HepG2 (cell line): ENCODE data around the gene DLG1. TPM values are rescaled to one million over a fixed set of nuclear protein-coding genes. Genes with fewer than 3 reads are reported as not detected.

ENCODE experiments used
- ATAC-seq: fragments of 200-7000 bp; cut with Tn5 transposase; 3 replicates; pipeline ENCODE4 v1.9.1; 2020; ENCODE audit warnings: mild to moderate bottlenecking, moderate library complexity
- BruUV-seq: library from RNA; stranded (reverse); fragments of 400-500 nt; replicated peaks from 2 replicates; lab custom pipeline; 2021; lab: Mats Ljungman, UMichigan
- CTCF ChIA-PET: fragments of 300-600 bp; formaldehyde crosslinking; extraction: SDS; loops from one replicate; lab custom pipeline; 2021; ENCODE audit warnings: low total read pairs, inconsistent platforms, low intra/inter-chr PET ratio; lab: Yijun Ruan, JAX
- POLR2A ChIA-PET: fragments of 350-600 bp; sonication (Branson Sonifier 250); formaldehyde crosslinking; loops from one replicate; lab custom pipeline; 2020; ENCODE audit warnings: antibody characterized with exemption, inconsistent platforms; lab: Yijun Ruan, JAX
- DNase-seq: peaks from one replicate; pipeline ENCODE4 v3.0.0-alpha.2; 2015; ENCODE audit warnings: low spot score
- FAIRE-seq: peaks from 3 replicates; lab custom pipeline; 2011; peaks lifted over from hg19 to GRCh38; lab: Jason Lieb, UNC
- H2AFZ ChIP-seq: one replicate; pipeline ENCODE4 v1.6.1; 2011; ENCODE audit warnings: low read length, inconsistent platforms
- H3K27ac ChIP-seq: fragments of 300-600 bp; 3 replicates; pipeline ENCODE4 v1.8.0; 2011; ENCODE audit warnings: mixed run types, mild to moderate bottlenecking, mixed read lengths, low read length, inconsistent platforms; ENCODE audit not compliant: insufficient read depth; ENCODE audit errors: extremely low read length
- H3K27me3 ChIP-seq, 2 experiments: fragments of 200-600 bp in 1 of 2; 2 replicates in 1 of 2; 3 replicates in 1 of 2; pipeline versions ENCODE4 v1.6.0 to v1.8.0; 2011; ENCODE audit warnings: low read length in 2 of 2, mild to moderate bottlenecking in 2 of 2, moderate library complexity in 2 of 2, inconsistent platforms in 1 of 2; ENCODE audit not compliant: insufficient read depth in 2 of 2, control insufficient read depth in 1 of 2
- H3K36me3 ChIP-seq, 2 experiments: fragments of 200-600 bp in 1 of 2; replicated peaks in 1 of 2; 2 replicates in 1 of 2; 3 replicates in 1 of 2; pipeline versions ENCODE4 v1.5.1 to v1.8.0; 2011; ENCODE audit warnings: low read length in 2 of 2, inconsistent platforms in 1 of 2; ENCODE audit not compliant: insufficient read depth in 2 of 2, control insufficient read depth in 1 of 2
- H3K4me1 ChIP-seq: 2 replicates; pipeline ENCODE4 v1.5.1; 2012; ENCODE audit warnings: low read length, inconsistent platforms; ENCODE audit not compliant: insufficient read depth
- H3K4me2 ChIP-seq: 2 replicates; pipeline ENCODE4 v1.6.0; 2011; ENCODE audit warnings: low read depth, low read length, inconsistent platforms
- H3K4me3 ChIP-seq, 3 experiments: fragments of 200-600 bp in 1 of 3; sonication (generic), shearing (Covaris generic) in 1 of 3; replicated peaks in 1 of 3; 2 replicates each; pipeline ENCODE4 v1.5.1; 2011 to 2016; ENCODE audit warnings: low read length in 3 of 3, inconsistent platforms in 2 of 3, low read depth in 2 of 3, mild to moderate bottlenecking in 2 of 3, control low read depth in 1 of 3, mixed read lengths in 1 of 3; ENCODE audit not compliant: insufficient read depth in 1 of 3
- H3K79me2 ChIP-seq: one replicate; pipeline ENCODE4 v1.6.1; 2011; ENCODE audit warnings: low read length, inconsistent platforms; ENCODE audit not compliant: insufficient read depth
- H3K9ac ChIP-seq: 2 replicates; pipeline ENCODE4 v1.6.0; 2011; ENCODE audit warnings: mild to moderate bottlenecking, low read depth, low read length, inconsistent platforms; ENCODE audit not compliant: insufficient read depth
- H3K9me3 ChIP-seq: 2 replicates; pipeline ENCODE4 v1.5.1; 2012; ENCODE audit warnings: mild to moderate bottlenecking, low read length
- H4K20me1 ChIP-seq: 2 replicates; pipeline ENCODE4 v1.6.0; 2011; ENCODE audit warnings: inconsistent platforms, mild to moderate bottlenecking, low read length, moderate library complexity; ENCODE audit not compliant: insufficient read depth
- AKAP8 ChIP-seq: sonication (generic); formaldehyde crosslinking; IDR thresholded peaks from 2 replicates; pipeline ENCODE4 v1.5.1; 2020; ENCODE audit warnings: mild to moderate bottlenecking, missing genetic modification reagents
- ATF7-NPFF ChIP-seq: sonication (generic); formaldehyde crosslinking; IDR thresholded peaks from 2 replicates; pipeline ENCODE4 v1.8.1; 2023; ENCODE audit warnings: mild to moderate bottlenecking, low read depth, missing genetic modification reagents, moderate library complexity
- CEBPG ChIP-seq: IDR thresholded peaks from 2 replicates; pipeline ENCODE4 v1.6.1; 2016
- KAT8 ChIP-seq: IDR thresholded peaks from 2 replicates; pipeline ENCODE4 v1.6.1; 2016; ENCODE audit warnings: missing genetic modification reagents, missing compliant biosample characterization
- KDM5A ChIP-seq: fragments of 200-600 bp; sonication (generic); IDR thresholded peaks from 2 replicates; pipeline ENCODE4 v1.7.0; 2018; ENCODE audit warnings: antibody characterized with exemption, mild to moderate bottlenecking, low read length, borderline replicate concordance
- MBNL3 ChIP-seq: fragments of 250-450 bp; sonication (Bioruptor Pico); conservative IDR thresholded peaks from 2 replicates; pipeline ENCODE4 v1.8.0; 2022; ENCODE audit warnings: mild to moderate bottlenecking, inconsistent platforms
- MLLT10 ChIP-seq: sonication (generic); formaldehyde crosslinking; IDR thresholded peaks from 2 replicates; pipeline ENCODE4 v1.4.0; 2020; ENCODE audit warnings: missing genetic modification reagents
- PRMT3 ChIP-seq: sonication (generic); formaldehyde crosslinking; IDR thresholded peaks from 2 replicates; pipeline ENCODE4 v1.8.1; 2022; ENCODE audit warnings: low read depth, mild to moderate bottlenecking, moderate library complexity, missing genetic modification reagents, borderline replicate concordance
- SETDB1 ChIP-seq: sonication (generic); formaldehyde crosslinking; IDR thresholded peaks from 2 replicates; pipeline ENCODE4 v1.5.1; 2020; ENCODE audit warnings: missing genetic modification reagents, mild to moderate bottlenecking, borderline replicate concordance
- SMAD3 ChIP-seq: sonication (generic); formaldehyde crosslinking; IDR thresholded peaks from 2 replicates; pipeline ENCODE4 v1.4.0; 2020; ENCODE audit warnings: missing genetic modification reagents
- SUZ12 ChIP-seq: fragments of 150-350 bp; IDR thresholded peaks from 2 replicates; pipeline ENCODE4 v1.6.1; 2014; ENCODE audit warnings: low read depth, low read length
- THAP8 ChIP-seq: sonication (generic); formaldehyde crosslinking; IDR thresholded peaks from 2 replicates; pipeline ENCODE4 v1.5.1; 2020; ENCODE audit warnings: missing genetic modification reagents, mild to moderate bottlenecking, borderline replicate concordance
- ZNF350 ChIP-seq: sonication (generic); formaldehyde crosslinking; IDR thresholded peaks from 2 replicates; pipeline ENCODE4 v1.4.0; 2020; ENCODE audit warnings: mild to moderate bottlenecking, low read depth, missing genetic modification reagents, borderline replicate concordance
- ZNF563 ChIP-seq: sonication (generic); formaldehyde crosslinking; IDR thresholded peaks from 2 replicates; pipeline ENCODE4 v1.8.0; 2022; ENCODE audit warnings: mild to moderate bottlenecking, moderate library complexity, missing genetic modification reagents
- ZNF674 ChIP-seq: sonication (generic); formaldehyde crosslinking; IDR thresholded peaks from 2 replicates; pipeline ENCODE4 v1.5.0; 2020; ENCODE audit warnings: low read depth, mild to moderate bottlenecking, missing genetic modification reagents
- ZNF749 ChIP-seq: sonication (generic); formaldehyde crosslinking; IDR thresholded peaks from 2 replicates; pipeline ENCODE4 v1.8.0; 2022; ENCODE audit warnings: mild to moderate bottlenecking, missing genetic modification reagents, moderate library complexity, borderline replicate concordance
- ZNF761 ChIP-seq: sonication (generic); formaldehyde crosslinking; conservative IDR thresholded peaks from 2 replicates; pipeline ENCODE4 v1.4.0; 2020; ENCODE audit warnings: mild to moderate bottlenecking, missing genetic modification reagents
- ZNF781 ChIP-seq: sonication (generic); formaldehyde crosslinking; IDR thresholded peaks from 2 replicates; pipeline ENCODE4 v1.5.1; 2020; ENCODE audit warnings: borderline replicate concordance, mild to moderate bottlenecking, missing genetic modification reagents; ENCODE audit errors: not compliant biosample characterization
- in situ Hi-C: cut with HindIII; loops from 2 replicates; pipeline ENCODE4 v1.10.0; 2017; ENCODE audit warnings: low pct_unique_long_range_greater_than_20kb; ENCODE audit not compliant: extremely low pct_ligation_motif_present
- intact Hi-C: fragments of 100-400 bp; cut with micrococcal nuclease; formaldehyde crosslinking; loops from one replicate; pipeline ENCODE4 v1.10.0; 2022; ENCODE audit not compliant: unreplicated experiment
- polyA plus RNA-seq, 8 experiments: library from polyadenylated mRNA; depleted of rRNA in 3 of 8; stranded (reverse) in 7 of 8; unstranded in 1 of 8; fragments of >200 nt; fragmentation: Illumina TruSeq in 4 of 8; extraction: Trizol in 4 of 8; gene quantifications; 2 replicates each; pipeline versions ENCODE4 v1.2.1 to v1.2.3, GENCODE V29; 2011 to 2016; ENCODE audit warnings: low read depth in 4 of 8, missing spikeins in 1 of 8, mixed read lengths in 1 of 8; ENCODE audit not compliant: insufficient read depth in 1 of 8
- total RNA-seq, 5 experiments: library from RNA; depleted of rRNA; stranded (reverse); fragments of >200 nt; fragmentation: Illumina TruSeq; extraction: Trizol; gene quantifications; 2 replicates each; pipeline ENCODE4 v1.2.3, GENCODE V29; 2016; ENCODE audit warnings: low read depth in 1 of 5
- TF ChIP-seq, protein P1 (sequence below): IDR thresholded peaks from 2 replicates; pipeline ENCODE4 v1.6.1; 2016; ENCODE audit warnings: mild to moderate bottlenecking, missing biosample characterization, missing genetic modification reagents
- TF ChIP-seq, protein P2 (sequence below): fragments of 450-650 bp; IDR thresholded peaks from 2 replicates; pipeline ENCODE4 v1.6.1; 2017

Gene DLG1
- total and polyA plus RNA-seq, 2 of the 13 experiments (the other 11 are each of a cell fraction or from before 2014, with no cell fraction given), result 30.5 to 104 TPM

DNA sequence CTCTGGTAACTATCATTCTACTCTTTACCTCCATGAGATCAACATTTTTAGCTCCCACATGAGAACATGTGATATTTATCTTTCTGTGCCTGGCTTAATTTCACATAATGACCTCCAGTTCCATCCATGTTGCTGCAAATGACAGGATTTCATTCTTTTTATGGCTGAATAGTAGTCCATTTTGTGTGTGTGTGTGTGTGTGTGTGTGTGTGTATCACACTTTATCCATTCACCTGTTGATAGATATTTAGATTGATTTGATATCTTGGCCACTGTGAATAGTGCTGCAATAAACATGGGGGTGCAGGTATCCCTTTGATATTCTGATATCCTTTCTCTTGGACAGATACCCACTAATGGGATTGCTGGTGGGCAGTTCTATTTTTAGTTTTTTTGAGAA, 18.3 kb downstream of the DLG1 start:
- DNase-seq, result no peak
- CTCF ChIA-PET, result no interaction called here
- Histone ChIP-seq H3K4me2 (no peak overlapping the region), H3K36me3 (peaks cover 9 to 37% of the 10 kb centered on the region in 2 experiments), H3K4me1 (peaks cover 34% of the 10 kb centered on the region), H4K20me1 (0 out of 2 replicates have a peak, but pooled peaks cover 3% of the 10 kb centered on the region), H3K27me3 (no peaks in the 10 kb centered on the region), H3K27ac (no peak overlapping the region), H3K79me2 (peaks cover 85% of the 10 kb centered on the region), H3K4me3 (no peak overlapping the region), H3K9me3 (no peaks in the 10 kb centered on the region), H3K9ac (no peak overlapping the region)
- ATAC-seq, result no peak
- no TSS peak for BruUV-seq
- POLR2A ChIA-PET, result no interaction called here
- FAIRE-seq, result no peak
- intact Hi-C loops, result no loop called here
- in situ Hi-C loops, result no loop called here
- TF ChIP-seq ZNF674, result no peak
- no peak for TF ChIP-seq MBNL3
- TF ChIP-seq KAT8 (CRISPR knock-in tag), result no peak
- no peak for TF ChIP-seq AKAP8 (CRISPR knock-in tag)
- no peak for TF ChIP-seq SMAD3 (CRISPR knock-in tag)
- TF ChIP-seq THAP8 (CRISPR knock-in tag), result no peak
- TF ChIP-seq SUZ12, result no peak
- TF ChIP-seq KDM5A, result no peak
- no peak for TF ChIP-seq ZNF350 (CRISPR knock-in tag)
- TF ChIP-seq ZNF761 (CRISPR knock-in tag), result no peak
- TF ChIP-seq, protein P1, sequence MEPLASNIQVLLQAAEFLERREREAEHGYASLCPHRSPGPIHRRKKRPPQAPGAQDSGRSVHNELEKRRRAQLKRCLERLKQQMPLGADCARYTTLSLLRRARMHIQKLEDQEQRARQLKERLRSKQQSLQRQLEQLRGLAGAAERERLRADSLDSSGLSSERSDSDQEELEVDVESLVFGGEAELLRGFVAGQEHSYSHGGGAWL, result no peak
- TF ChIP-seq, protein P2, sequence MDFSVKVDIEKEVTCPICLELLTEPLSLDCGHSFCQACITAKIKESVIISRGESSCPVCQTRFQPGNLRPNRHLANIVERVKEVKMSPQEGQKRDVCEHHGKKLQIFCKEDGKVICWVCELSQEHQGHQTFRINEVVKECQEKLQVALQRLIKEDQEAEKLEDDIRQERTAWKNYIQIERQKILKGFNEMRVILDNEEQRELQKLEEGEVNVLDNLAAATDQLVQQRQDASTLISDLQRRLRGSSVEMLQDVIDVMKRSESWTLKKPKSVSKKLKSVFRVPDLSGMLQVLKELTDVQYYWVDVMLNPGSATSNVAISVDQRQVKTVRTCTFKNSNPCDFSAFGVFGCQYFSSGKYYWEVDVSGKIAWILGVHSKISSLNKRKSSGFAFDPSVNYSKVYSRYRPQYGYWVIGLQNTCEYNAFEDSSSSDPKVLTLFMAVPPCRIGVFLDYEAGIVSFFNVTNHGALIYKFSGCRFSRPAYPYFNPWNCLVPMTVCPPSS, result no peak
- TF ChIP-seq MLLT10, result no peak
- TF ChIP-seq ZNF563 (CRISPR knock-in tag), result no peak
- TF ChIP-seq ATF7-NPFF (CRISPR knock-in tag), result no peak
- no peak for TF ChIP-seq SETDB1 (CRISPR knock-in tag)
- no peak for TF ChIP-seq PRMT3
- no peak for TF ChIP-seq CEBPG (CRISPR knock-in tag)
- TF ChIP-seq ZNF749 (CRISPR knock-in tag), result no peak
- TF ChIP-seq ZNF781 (CRISPR knock-in tag), result no peak
- TF ChIP-seq, all 625 proteins: peak for 0
- no peak overlapping the region for H2AFZ ChIP-seq
